Body of pancreas (tissue), 4 donors: ENCODE measurements around the gene C1orf74. TPM values are rescaled to one million over a fixed set of nuclear protein-coding genes. Genes with fewer than 3 reads are reported as not detected.

Source experiments
- ATAC-seq: fragments of 150-250 bp; one replicate; pipeline ENCODE4 v1.9.1; 2016
- DNase-seq, 4 donors: peaks; one replicate each; pipeline ENCODE4 v3.0.0-alpha.2; 2019
- H3K27ac ChIP-seq, 4 donors: fragments of 200-600 bp; sonication (generic); 1 replicate in 3 of 4; 2 replicates in 1 of 4; pipeline versions ENCODE4 v1.5.1 to v1.6.1; 2016 to 2019; ENCODE audit warnings: mild to moderate bottlenecking in 1 of 4, mixed read lengths in 1 of 4, moderate library complexity in 1 of 4
- H3K27me3 ChIP-seq, 2 donors: fragments of 200-600 bp; sonication (generic); one replicate each; pipeline ENCODE4 v1.6.0; 2016; ENCODE audit warnings: mild to moderate bottlenecking in 1 of 2
- H3K36me3 ChIP-seq, 2 donors: fragments of 200-600 bp; sonication (generic); replicated peaks in 1 of 2; 2 replicates each; pipeline ENCODE4 v1.5.1; 2016; ENCODE audit warnings: low read depth in 2 of 2; ENCODE audit not compliant: insufficient read depth in 1 of 2
- H3K4me1 ChIP-seq: fragments of 200-600 bp; sonication (generic); one replicate; pipeline ENCODE4 v1.6.0; 2016
- H3K4me3 ChIP-seq, 2 donors: fragments of 200-600 bp; sonication (generic); 1 replicate in 1 of 2; 2 replicates in 1 of 2; pipeline ENCODE4 v1.5.1; 2016 to 2019
- H3K9me3 ChIP-seq, 3 donors: fragments of 200-600 bp; sonication (generic); 1 replicate in 2 of 3; 2 replicates in 1 of 3; pipeline ENCODE4 v1.5.1; 2016
- POLR2A ChIP-seq, 3 donors: fragments of 450-650 bp; IDR thresholded peaks; one replicate each; pipeline ENCODE4 v1.6.1; 2016; ENCODE audit warnings: antibody characterized with exemption in 3 of 3, mild to moderate bottlenecking in 2 of 3
- WGBS, 2 donors: methylation state at CpG; one replicate each; pipeline ENCODE4 v1.1.5; 2017; 5-methylcytosine and 5-hydroxymethylcytosine counted together
- intact Hi-C: fragments of 100-400 bp; cut with DNase I; formaldehyde crosslinking; loops from one replicate; pipeline ENCODE4 v1.15.1; 2023
- total RNA-seq, 2 donors: library from RNA; depleted of rRNA; stranded (reverse); fragments of >200 nt; gene quantifications; one replicate each; pipeline ENCODE4 v1.1.0, GENCODE V29; 2016
- TF ChIP-seq, protein P1 (sequence below), 7 experiments: fragments of 450-650 bp in 4 of 7; fragments of 200-600 bp in 3 of 7; sonication (generic) in 3 of 7; IDR thresholded peaks; one replicate each; pipeline ENCODE4 v1.5.1; 2016 to 2019; ENCODE audit warnings: antibody characterized with exemption in 7 of 7

Gene C1orf74
- total RNA-seq, 2 donors from 2014 or later, result 0.33 to 1.0 TPM

- ATAC-seq (no peak), DNase-seq (peak in 1 of 4 donors; percentile 25)
- Histone ChIP-seq H3K9me3 (no peaks in the 10 kb centered on the region), H3K4me3 (no peak overlapping the region), H3K36me3 (no peaks in the 10 kb centered on the region), H3K27me3 (no peaks in the 10 kb centered on the region), H3K4me1 (peaks cover 23% of the 10 kb centered on the region), H3K27ac (no peak overlapping the region)
- TF ChIP-seq, protein P1, sequence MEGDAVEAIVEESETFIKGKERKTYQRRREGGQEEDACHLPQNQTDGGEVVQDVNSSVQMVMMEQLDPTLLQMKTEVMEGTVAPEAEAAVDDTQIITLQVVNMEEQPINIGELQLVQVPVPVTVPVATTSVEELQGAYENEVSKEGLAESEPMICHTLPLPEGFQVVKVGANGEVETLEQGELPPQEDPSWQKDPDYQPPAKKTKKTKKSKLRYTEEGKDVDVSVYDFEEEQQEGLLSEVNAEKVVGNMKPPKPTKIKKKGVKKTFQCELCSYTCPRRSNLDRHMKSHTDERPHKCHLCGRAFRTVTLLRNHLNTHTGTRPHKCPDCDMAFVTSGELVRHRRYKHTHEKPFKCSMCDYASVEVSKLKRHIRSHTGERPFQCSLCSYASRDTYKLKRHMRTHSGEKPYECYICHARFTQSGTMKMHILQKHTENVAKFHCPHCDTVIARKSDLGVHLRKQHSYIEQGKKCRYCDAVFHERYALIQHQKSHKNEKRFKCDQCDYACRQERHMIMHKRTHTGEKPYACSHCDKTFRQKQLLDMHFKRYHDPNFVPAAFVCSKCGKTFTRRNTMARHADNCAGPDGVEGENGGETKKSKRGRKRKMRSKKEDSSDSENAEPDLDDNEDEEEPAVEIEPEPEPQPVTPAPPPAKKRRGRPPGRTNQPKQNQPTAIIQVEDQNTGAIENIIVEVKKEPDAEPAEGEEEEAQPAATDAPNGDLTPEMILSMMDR (IDR thresholded peaks at IDR 0.05), result no peak
- TF ChIP-seq POLR2A (IDR thresholded peaks at IDR 0.05), result no peak
- intact Hi-C loops, result no loop called here
Observed at GRCh38 chr1:209808059-209808581, 23.8 kb upstream of the C1orf74 start.

- intact Hi-C loops, result no loop called here
- no peaks in the 10 kb centered on the region for H3K9me3 ChIP-seq
- DNase-seq (no peak), ATAC-seq (no peak)
- no peaks in the 10 kb centered on the region for H3K36me3 ChIP-seq
- no peaks in the 10 kb centered on the region for H3K27me3 ChIP-seq
- no peak overlapping the region for H3K27ac ChIP-seq
- 83 to 87% methylated on average over 4 of the region's 4 CpGs for WGBS, 2 donors
- peaks cover 29% of the 10 kb centered on the region for H3K4me1 ChIP-seq
- TF ChIP-seq POLR2A (IDR thresholded peaks at IDR 0.05), result no peak
- TF ChIP-seq, protein P1 (IDR thresholded peaks at IDR 0.05), result no peak
- no peak overlapping the region for H3K4me3 ChIP-seq
Observed at GRCh38 chr1:209807509-209807908, 23.1 kb upstream of the C1orf74 start.

GRCh38 chr1:209805875-209806760 lies 21.8 kb upstream of the C1orf74 start, which contains the start of gene IRF6:
TSS of gene IRF6 (minus strand) at chr1:209806142. CDS start at chr1:209801413, 4,729 bp downstream.
- H3K36me3 ChIP-seq, result no peaks in the 10 kb centered on the region
- no peaks in the 10 kb centered on the region for H3K27me3 ChIP-seq
- TF ChIP-seq, protein P1 (IDR thresholded peaks at IDR 0.05), result no peak
- TF ChIP-seq POLR2A (IDR thresholded peaks at IDR 0.05), result peak; percentile 98 to 99 (median 99)
- H3K27ac ChIP-seq, result peak within 1 kb of the TSS; percentile 81 to 96 (median 94)
- 1 to 6% methylated on average over 16 to 46 of the region's 46 CpGs for WGBS, 2 donors
- ATAC-seq (peak; percentile 94), DNase-seq (peak; percentile 97 to 98 (median 98))
- peak within 1 kb of the TSS; percentile 41 to 48 for H3K4me3 ChIP-seq
- H3K4me1 ChIP-seq, result peaks cover 43% of the 10 kb centered on the region
- intact Hi-C loops, result no loop called here
- no peaks in the 10 kb centered on the region for H3K9me3 ChIP-seq

DNA sequence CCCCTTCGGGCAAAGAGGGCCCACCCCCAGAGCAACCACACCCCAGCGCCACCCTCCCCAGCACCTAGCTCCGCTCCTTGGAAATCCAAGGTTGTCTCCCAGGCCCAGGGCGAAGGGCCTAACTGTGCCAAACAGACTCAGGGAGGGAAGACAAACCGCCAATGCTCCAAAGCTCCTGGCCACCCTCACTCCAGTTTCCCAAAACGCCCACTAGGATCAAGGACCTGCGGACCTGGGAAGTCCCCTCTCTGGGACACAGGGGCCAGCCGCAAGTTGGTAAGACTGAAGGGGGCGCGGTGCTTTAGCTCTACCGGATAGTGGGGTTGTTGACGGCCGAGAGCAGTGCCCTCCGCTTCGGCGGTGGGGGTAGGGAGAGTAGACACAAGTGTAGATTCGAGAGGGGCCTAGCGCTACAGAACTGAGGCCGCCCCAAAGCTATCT lies 21.0 kb upstream of the C1orf74 start:
- intact Hi-C loops, result no loop called here
- Histone ChIP-seq H3K4me3 (peak overlapping the region; percentile 41 to 48), H3K4me1 (peaks cover 50% of the 10 kb centered on the region), H3K27me3 (no peaks in the 10 kb centered on the region), H3K27ac (peak overlapping the region; percentile 81 to 96 (median 94)), H3K36me3 (no peaks in the 10 kb centered on the region), H3K9me3 (no peaks in the 10 kb centered on the region)
- ATAC-seq (peak; percentile 28), DNase-seq (peak; percentile 42 to 55 (median 49))
- 13 to 16% methylated on average over 18 to 19 of the region's 19 CpGs for WGBS, 2 donors
- TF ChIP-seq, protein P1 (IDR thresholded peaks at IDR 0.05), result peak in 2 of 7 experiments; percentile 13 to 23
- no peak for TF ChIP-seq POLR2A (IDR thresholded peaks at IDR 0.05)
